Stimulated activated memory B cell treated with anti-CD40 and anti-IgM and Interleukin-4, amounts not matched to agents 10 μg/mL and 1 μg/mL and 100 μg/mL, for 72 hours (primary cell): Measurements from ENCODE around the gene DNAJC7.

Source experiments
- ATAC-seq: fragments of 150-1000 bp; cut with Tn5 transposase; 2 replicates; pipeline ENCODE4 v1.10.0; 2021
- H3K27ac Mint-ChIP-seq: one replicate; pipeline ENCODE4 v1.8.0; 2022; ENCODE audit warnings: mild to moderate bottlenecking, mixed read lengths
- H3K27me3 Mint-ChIP-seq: one replicate; pipeline ENCODE4 v1.8.0; 2022; ENCODE audit warnings: mixed read lengths
- H3K36me3 Mint-ChIP-seq: one replicate; pipeline ENCODE4 v1.8.0; 2022; ENCODE audit warnings: mixed read lengths
- H3K4me1 Mint-ChIP-seq: one replicate; pipeline ENCODE4 v1.8.0; 2022; ENCODE audit warnings: mixed read lengths
- H3K4me3 Mint-ChIP-seq: one replicate; pipeline ENCODE4 v1.8.0; 2022; ENCODE audit warnings: mild to moderate bottlenecking, moderate library complexity, mixed read lengths
- H3K9me3 Mint-ChIP-seq: one replicate; pipeline ENCODE4 v1.8.0; 2022; ENCODE audit warnings: mixed read lengths

DNAJC7 gene

GRCh38 chr17:41966463-41967140 is 50.6 kb downstream of the DNAJC7 start, which contains the start of gene CNP:
CNP (plus strand) TSS chr17:41966795; CDS start chr17:41966885, 90 bp downstream.
- peak within 1 kb of the TSS; percentile 38 for H3K27ac Mint-ChIP-seq
- peak; percentile 92 for ATAC-seq
- H3K4me3 Mint-ChIP-seq: peak within 1 kb of the TSS; percentile 79
- no peaks in the 10 kb centered on the region for H3K27me3 Mint-ChIP-seq
- no peaks in the 10 kb centered on the region for H3K9me3 Mint-ChIP-seq
- H3K4me1 Mint-ChIP-seq: peaks cover 50% of the 10 kb centered on the region
- H3K36me3 Mint-ChIP-seq: no peaks in the 10 kb centered on the region

- H3K27ac Mint-ChIP-seq: peak overlapping the region; percentile 38
- H3K36me3 Mint-ChIP-seq: no peaks in the 10 kb centered on the region
- H3K4me3 Mint-ChIP-seq: peak overlapping the region; percentile 79
- peaks cover 44% of the 10 kb centered on the region for H3K4me1 Mint-ChIP-seq
- H3K27me3 Mint-ChIP-seq: no peaks in the 10 kb centered on the region
- H3K9me3 Mint-ChIP-seq: no peaks in the 10 kb centered on the region
- ATAC-seq: peak; percentile 74
These were observed 51.4 kb downstream of the DNAJC7 start for GRCh38 chr17:41965694-41966462.

- Mint-ChIP-seq H3K36me3 (no peaks in the 10 kb centered on the region), H3K27me3 (peaks cover 1% of the 10 kb centered on the region), H3K9me3 (no peaks in the 10 kb centered on the region), H3K4me1 (peaks cover 24% of the 10 kb centered on the region), H3K4me3 (no peak overlapping the region), H3K27ac (no peak overlapping the region)
- no peak for ATAC-seq
These were observed 54.3 kb downstream of the DNAJC7 start for GRCh38 chr17:41962768-41963434.

GRCh38 chr17:41962111-41962510 is 55.1 kb downstream of the DNAJC7 start:
- Mint-ChIP-seq H3K27ac (no peak overlapping the region), H3K4me3 (no peak overlapping the region), H3K27me3 (peaks cover 9% of the 10 kb centered on the region), H3K4me1 (peaks cover 16% of the 10 kb centered on the region), H3K9me3 (no peaks in the 10 kb centered on the region), H3K36me3 (no peaks in the 10 kb centered on the region)
- no peak for ATAC-seq

- Mint-ChIP-seq H3K27me3 (peaks cover 9% of the 10 kb centered on the region), H3K4me1 (no peaks in the 10 kb centered on the region), H3K36me3 (no peaks in the 10 kb centered on the region), H3K4me3 (no peak overlapping the region), H3K27ac (no peak overlapping the region), H3K9me3 (no peaks in the 10 kb centered on the region)
- ATAC-seq: no peak
These were observed 57.7 kb downstream of the DNAJC7 start for GRCh38 chr17:41959336-41960095.

GRCh38 chr17:41959030-41959335 is 58.3 kb downstream of the DNAJC7 start:
- ATAC-seq: no peak
- Mint-ChIP-seq H3K4me1 (no peaks in the 10 kb centered on the region), H3K4me3 (no peak overlapping the region), H3K27me3 (peaks cover 9% of the 10 kb centered on the region), H3K36me3 (no peaks in the 10 kb centered on the region), H3K27ac (no peak overlapping the region), H3K9me3 (no peaks in the 10 kb centered on the region)

GRCh38 chr17:41957869-41958439 is 59.3 kb downstream of the DNAJC7 start:
- H3K36me3 Mint-ChIP-seq: no peaks in the 10 kb centered on the region
- no peak for ATAC-seq
- no peaks in the 10 kb centered on the region for H3K4me1 Mint-ChIP-seq
- no peak overlapping the region for H3K4me3 Mint-ChIP-seq
- no peak overlapping the region for H3K27ac Mint-ChIP-seq
- H3K9me3 Mint-ChIP-seq: no peaks in the 10 kb centered on the region
- H3K27me3 Mint-ChIP-seq: peaks cover 9% of the 10 kb centered on the region

GRCh38 chr17:41957031-41957868 is 60.0 kb downstream of the DNAJC7 start:
- H3K4me1 Mint-ChIP-seq: no peaks in the 10 kb centered on the region
- ATAC-seq: no peak
- H3K27me3 Mint-ChIP-seq: peaks cover 9% of the 10 kb centered on the region

GRCh38 chr17:41956522-41956921 is 60.7 kb downstream of the DNAJC7 start:
- no peak overlapping the region for H3K4me3 Mint-ChIP-seq

More at GRCh38 chr17:41957031-41957868, 60.0 kb downstream of the DNAJC7 start:
- Mint-ChIP-seq H3K9me3 (no peaks in the 10 kb centered on the region), H3K4me3 (no peak overlapping the region), H3K36me3 (no peaks in the 10 kb centered on the region), H3K27ac (no peak overlapping the region)

GRCh38 chr17:41948762-41949460 is 68.3 kb downstream of the DNAJC7 start:
- no peaks in the 10 kb centered on the region for H3K36me3 Mint-ChIP-seq
- no peak overlapping the region for H3K4me3 Mint-ChIP-seq
- no peaks in the 10 kb centered on the region for H3K4me1 Mint-ChIP-seq
- no peaks in the 10 kb centered on the region for H3K9me3 Mint-ChIP-seq
- no peak for ATAC-seq
- H3K27me3 Mint-ChIP-seq: no peaks in the 10 kb centered on the region
- no peak overlapping the region for H3K27ac Mint-ChIP-seq

More at GRCh38 chr17:41956522-41956921, 60.7 kb downstream of the DNAJC7 start:
- Mint-ChIP-seq H3K36me3 (no peaks in the 10 kb centered on the region), H3K4me1 (no peaks in the 10 kb centered on the region), H3K27ac (no peak overlapping the region), H3K9me3 (no peaks in the 10 kb centered on the region), H3K27me3 (peaks cover 9% of the 10 kb centered on the region)
- ATAC-seq: no peak

GRCh38 chr17:41944943-41945342 is 72.3 kb downstream of the DNAJC7 start:
- Mint-ChIP-seq H3K4me1 (no peaks in the 10 kb centered on the region), H3K36me3 (no peaks in the 10 kb centered on the region), H3K27me3 (peaks cover 13% of the 10 kb centered on the region), H3K27ac (no peak overlapping the region), H3K9me3 (no peaks in the 10 kb centered on the region), H3K4me3 (no peak overlapping the region)
- ATAC-seq: no peak

- no peak overlapping the region for H3K4me3 Mint-ChIP-seq
- H3K36me3 Mint-ChIP-seq: no peaks in the 10 kb centered on the region
- no peak for ATAC-seq
- peaks cover 16% of the 10 kb centered on the region for H3K27me3 Mint-ChIP-seq
- H3K4me1 Mint-ChIP-seq: no peaks in the 10 kb centered on the region
- no peak overlapping the region for H3K27ac Mint-ChIP-seq
- no peaks in the 10 kb centered on the region for H3K9me3 Mint-ChIP-seq
These were observed 73.7 kb downstream of the DNAJC7 start for GRCh38 chr17:41943492-41943891.

GRCh38 chr17:41942626-41943373 is 74.4 kb downstream of the DNAJC7 start:
- Mint-ChIP-seq H3K4me1 (no peaks in the 10 kb centered on the region), H3K9me3 (no peaks in the 10 kb centered on the region), H3K4me3 (no peak overlapping the region), H3K36me3 (no peaks in the 10 kb centered on the region), H3K27ac (no peak overlapping the region), H3K27me3 (peaks cover 22% of the 10 kb centered on the region)
- no peak for ATAC-seq
